B cell (primary cell): ENCODE results near the gene POLR3GL. TPM values are rescaled to one million over a fixed set of nuclear protein-coding genes. Genes with fewer than 3 reads are reported as not detected.

ENCODE experiments used
- ATAC-seq: fragments of 200-7000 bp; cut with Tn5 transposase; one replicate; pipeline ENCODE4 v1.10.0; 2021; ENCODE audit warnings: low read depth, mild to moderate bottlenecking, moderate number of reproducible peaks, moderate library complexity
- CTCF ChIA-PET: fragments of 350-600 bp; sonication (Branson Sonifier 250); formaldehyde crosslinking; loops from one replicate; lab custom pipeline; 2021; ENCODE audit warnings: antibody characterized with exemption, inconsistent platforms; lab: Charles Lee
- POLR2A ChIA-PET: fragments of 350-600 bp; sonication (Branson Sonifier 250); formaldehyde crosslinking; loops from one replicate; lab custom pipeline; 2021; ENCODE audit warnings: antibody characterized with exemption; lab: Charles Lee
- DNase-seq: peaks from one replicate; pipeline ENCODE4 v3.0.0; 2013
- H2AFZ ChIP-seq: 2 replicates; pipeline ENCODE4 v1.6.1; 2012; ENCODE audit warnings: mild to moderate bottlenecking, low read depth, low read length; ENCODE audit not compliant: insufficient read depth, poor library complexity, severe bottlenecking
- H3K27ac ChIP-seq, 2 donors: 1 replicate in 1 of 2; 2 replicates in 1 of 2; pipeline ENCODE4 v1.5.1; 2012 to 2013; ENCODE audit warnings: low read length in 2 of 2, mild to moderate bottlenecking in 2 of 2, moderate library complexity in 1 of 2
- H3K27me3 ChIP-seq, 4 experiments: fragments of 200-600 bp in 1 of 4; sonication (generic) in 1 of 4; replicated peaks in 1 of 4; 1 replicate in 2 of 4; 2 replicates in 2 of 4; pipeline versions ENCODE4 v1.6.1 to v1.7.0; 2013 to 2016; ENCODE audit warnings: low read length in 3 of 4, mild to moderate bottlenecking in 2 of 4, mixed read lengths in 1 of 4, moderate library complexity in 1 of 4; ENCODE audit not compliant: insufficient read depth in 4 of 4, control insufficient read depth in 3 of 4; ENCODE audit errors: control extremely low read depth in 1 of 4
- H3K36me3 ChIP-seq, 2 experiments: replicated peaks in 1 of 2; 1 replicate in 1 of 2; 2 replicates in 1 of 2; pipeline versions ENCODE4 v1.6.1 to v1.7.1; 2013; ENCODE audit warnings: low read length in 1 of 2; ENCODE audit not compliant: insufficient read depth in 2 of 2, control insufficient read depth in 1 of 2; ENCODE audit errors: control extremely low read depth in 1 of 2, extremely low read depth in 1 of 2
- H3K4me1 ChIP-seq, 2 donors: fragments of 200-600 bp in 1 of 2; sonication (generic) in 1 of 2; 1 replicate in 1 of 2; 2 replicates in 1 of 2; pipeline versions ENCODE4 v1.5.1 to v1.6.1; 2013 to 2017; ENCODE audit warnings: low read length in 2 of 2; ENCODE audit not compliant: control insufficient read depth in 2 of 2, insufficient read depth in 2 of 2
- H3K4me2 ChIP-seq: replicated peaks from 2 replicates; pipeline ENCODE3; 2012; ENCODE audit warnings: mild to moderate bottlenecking, low read depth, low read length; ENCODE audit not compliant: poor library complexity, severe bottlenecking
- H3K4me3 ChIP-seq, 5 experiments: fragments of 200-600 bp in 1 of 5; sonication (generic) in 1 of 5; 1 replicate in 3 of 5; 2 replicates in 2 of 5; pipeline versions ENCODE4 v1.5.1 to v1.7.0; 2011 to 2016; ENCODE audit warnings: low read length in 4 of 5, mild to moderate bottlenecking in 4 of 5, low read depth in 2 of 5, control low read depth in 1 of 5, moderate library complexity in 1 of 5; ENCODE audit not compliant: insufficient read depth in 1 of 5; ENCODE audit errors: control extremely low read depth in 1 of 5, extremely low read depth in 1 of 5
- H3K79me2 ChIP-seq: fragments of 200-600 bp; sonication (generic); one replicate; pipeline ENCODE4 v1.6.0; 2016; ENCODE audit warnings: low read length; ENCODE audit not compliant: control insufficient read depth, insufficient read depth
- H3K9ac ChIP-seq: fragments of 200-600 bp; sonication (generic); 2 replicates; pipeline ENCODE4 v1.6.1; 2017; ENCODE audit warnings: mild to moderate bottlenecking, low read length, moderate library complexity
- H3K9me3 ChIP-seq, 3 donors: one replicate each; pipeline versions ENCODE4 v1.6.1 to v1.7.1; 2013; ENCODE audit warnings: low read length in 2 of 3; ENCODE audit not compliant: control insufficient read depth in 2 of 3, insufficient read depth in 1 of 3; ENCODE audit errors: control extremely low read depth in 1 of 3
- H4K20me1 ChIP-seq: 2 replicates; pipeline ENCODE4 v1.6.0; 2012; ENCODE audit warnings: mild to moderate bottlenecking, low read length; ENCODE audit not compliant: insufficient read depth, control insufficient read depth, poor library complexity, severe bottlenecking
- H3K27ac Mint-ChIP-seq: one replicate; pipeline ENCODE4 v1.8.0; 2021; ENCODE audit warnings: mixed read lengths
- H3K27me3 Mint-ChIP-seq: one replicate; pipeline ENCODE4 v1.8.0; 2021; ENCODE audit warnings: mixed read lengths
- H3K4me1 Mint-ChIP-seq: one replicate; pipeline ENCODE4 v1.8.0; 2021; ENCODE audit warnings: mixed read lengths
- H3K4me3 Mint-ChIP-seq: one replicate; pipeline ENCODE4 v1.8.0; 2021; ENCODE audit warnings: mixed read lengths
- H3K9me3 Mint-ChIP-seq: one replicate; pipeline ENCODE4 v1.8.0; 2022; ENCODE audit warnings: mixed read lengths; ENCODE audit not compliant: insufficient read depth
- CTCF ChIP-seq: fragments of 200-600 bp; IDR thresholded peaks from one replicate; pipeline ENCODE4 v1.8.0; 2022; ENCODE audit warnings: antibody characterized with exemption, mild to moderate bottlenecking
- EZH2 ChIP-seq: IDR thresholded peaks from 2 replicates; pipeline ENCODE4 v1.6.1; 2012; ENCODE audit warnings: borderline replicate concordance, low read depth, mild to moderate bottlenecking, moderate library complexity, low read length; ENCODE audit not compliant: insufficient read depth, poor library complexity, severe bottlenecking
- WGBS: methylation state at CpG from one replicate; pipeline ENCODE4 v1.1.5; 2013; ENCODE audit warnings: missing lambda C conversion rate; ENCODE audit not compliant: insufficient coverage; 5-methylcytosine and 5-hydroxymethylcytosine counted together
- intact Hi-C: fragments of 100-400 bp; cut with micrococcal nuclease; formaldehyde crosslinking; loops from one replicate; pipeline ENCODE4 v1.10.0; 2022
- polyA plus RNA-seq: library from polyadenylated mRNA; depleted of rRNA; stranded (reverse); fragments of >200 nt; gene quantifications from 2 replicates; pipeline ENCODE4 v1.2.3, GENCODE V29; 2012
- total RNA-seq, 2 donors: library from RNA; stranded (reverse); fragments of 120-200 nt in 1 of 2; gene quantifications; 1 replicate in 1 of 2; 2 replicates in 1 of 2; pipeline versions ENCODE4 v1.2.3 to v1.2.4, GENCODE V29; 2013 to 2022

POLR3GL gene
- total and polyA plus RNA-seq, 2 donors (not counting 1 experiment from before 2014, with no cell fraction given), result 17.6 to 33.3 TPM

DNA sequence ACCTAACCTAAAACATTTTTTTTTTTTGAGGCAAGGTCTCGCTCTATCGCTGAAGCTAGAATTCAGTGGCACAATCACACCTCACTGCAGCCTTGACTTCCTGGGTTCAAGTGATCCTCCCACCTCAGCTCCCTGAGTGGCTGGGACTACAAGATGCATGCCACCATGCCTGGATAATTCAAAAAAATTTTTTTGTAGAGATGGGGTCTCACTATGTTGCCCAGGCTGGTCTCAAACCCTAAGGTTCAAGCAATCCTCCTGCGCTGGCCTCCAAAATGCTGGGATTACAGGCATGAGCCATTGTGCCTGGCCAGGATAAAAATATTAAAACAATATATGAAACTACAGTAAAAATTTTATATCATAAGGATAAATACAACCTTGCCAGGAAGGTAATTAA, 11.6 kb upstream of the POLR3GL start:
- H3K9me3 ChIP-seq, result no peaks in the 10 kb centered on the region
- H4K20me1 ChIP-seq, result peaks cover 5% of the 10 kb centered on the region
- Mint-ChIP-seq H3K4me1 (peaks cover 42% of the 10 kb centered on the region), H3K27me3 (no peaks in the 10 kb centered on the region), H3K27ac (no peak overlapping the region), H3K4me3 (no peak overlapping the region), H3K9me3 (no peaks in the 10 kb centered on the region)
- intact Hi-C loops, result no loop called here
- no peaks in the 10 kb centered on the region for H3K27me3 ChIP-seq
- H2AFZ ChIP-seq, result no peak overlapping the region
- ATAC-seq, result no peak
- ChIA-PET POLR2A (interaction anchor here (0.6 kb wide), 1 partner anchor 37 kb away, joined by 5 read pairs; no protein-coding TSS in a partner anchor), CTCF (interaction anchor here (1.7 kb wide), 1 partner anchor 10 kb away, joined by 5 read pairs; no protein-coding TSS in a partner anchor)
- H3K9ac ChIP-seq, result no peak overlapping the region
- peaks cover 20 to 21% of the 10 kb centered on the region in 2 donors for H3K4me1 ChIP-seq
- H3K79me2 ChIP-seq, result peaks cover 86% of the 10 kb centered on the region
- DNase-seq, result no peak
- H3K4me3 ChIP-seq, result no peak overlapping the region
- no peak overlapping the region for H3K27ac ChIP-seq
- 100% methylated on average over 2 of the region's 3 CpGs for WGBS
- TF ChIP-seq EZH2 (no peak), CTCF (no peak)
- peaks cover 1 to 12% of the 10 kb centered on the region in 2 experiments for H3K36me3 ChIP-seq
- no peak overlapping the region for H3K4me2 ChIP-seq

- Mint-ChIP-seq H3K4me3 (no peak overlapping the region), H3K4me1 (peaks cover 52% of the 10 kb centered on the region), H3K27ac (no peak overlapping the region), H3K9me3 (no peaks in the 10 kb centered on the region), H3K27me3 (no peaks in the 10 kb centered on the region)
- CTCF ChIA-PET, result interaction anchor here (0.8 to 1.7 kb wide), 5 partner anchors 9 to 24 kb away, joined by 3 to 5 read pairs (median 3); no protein-coding TSS in a partner anchor
- TF ChIP-seq CTCF (no peak), EZH2 (no peak)
- peaks cover 1 to 12% of the 10 kb centered on the region in 2 experiments for H3K36me3 ChIP-seq
- H4K20me1 ChIP-seq, result peaks cover 5% of the 10 kb centered on the region
- peaks cover 29% of the 10 kb centered on the region in 2 donors for H3K4me1 ChIP-seq
- no peak overlapping the region for H2AFZ ChIP-seq
- H3K9me3 ChIP-seq, result no peaks in the 10 kb centered on the region
- no peak overlapping the region for H3K4me3 ChIP-seq
- intact Hi-C loops, result no loop called here
- no peak for ATAC-seq
- no peak overlapping the region for H3K27ac ChIP-seq
- 92% methylated on average over 4 of the region's 6 CpGs for WGBS
- H3K9ac ChIP-seq, result no peak overlapping the region
- H3K4me2 ChIP-seq, result no peak overlapping the region
- DNase-seq, result no peak
- POLR2A ChIA-PET, result interaction anchor here (0.6 kb wide), 1 partner anchor 94 kb away, joined by 4 read pairs; no protein-coding TSS in a partner anchor
- H3K79me2 ChIP-seq, result peaks cover 79% of the 10 kb centered on the region
- no peaks in the 10 kb centered on the region for H3K27me3 ChIP-seq
Observed at GRCh38 chr1:145953861-145954260, 10.6 kb upstream of the POLR3GL start.
